Sciatic nerve (tissue), 2 donors: ENCODE results near the gene SPINK13. TPM values are rescaled to one million over a fixed set of nuclear protein-coding genes. Genes with fewer than 3 reads are reported as not detected.
"Not testable (repeated sequence)": the region's sequence is repeated elsewhere in the genome, so short reads cannot be mapped to it uniquely, and the experiment has no call there.

Experiments
- ATAC-seq: fragments of 200-7000 bp; cut with Tn5 transposase; one replicate; pipeline ENCODE4 v1.9.1; 2020; ENCODE audit warnings: mild to moderate bottlenecking, moderate library complexity
- DNase-seq: peaks from one replicate; pipeline ENCODE4 v3.0.0-alpha.2; 2020; ENCODE audit warnings: low spot score
- intact Hi-C: fragments of 100-400 bp; cut with DNase I; formaldehyde crosslinking; loops from one replicate; pipeline ENCODE4 v1.14.2; 2022
- total RNA-seq: library from RNA; stranded (reverse); fragmentation: NEBNext Ultra II Directional; extraction: Animal tissue kit (Norgen Biotek cat#: 25700); gene quantifications from one replicate; pipeline ENCODE4 v1.2.1, GENCODE V29; 2021
- donor health status: DM: no; HTN: no; CAD: no.
- donor health status: DM: no; HTN: no; CAD: no.

Gene SPINK13
- total RNA-seq, 1 donor from 2014 or later: not detected

DNA sequence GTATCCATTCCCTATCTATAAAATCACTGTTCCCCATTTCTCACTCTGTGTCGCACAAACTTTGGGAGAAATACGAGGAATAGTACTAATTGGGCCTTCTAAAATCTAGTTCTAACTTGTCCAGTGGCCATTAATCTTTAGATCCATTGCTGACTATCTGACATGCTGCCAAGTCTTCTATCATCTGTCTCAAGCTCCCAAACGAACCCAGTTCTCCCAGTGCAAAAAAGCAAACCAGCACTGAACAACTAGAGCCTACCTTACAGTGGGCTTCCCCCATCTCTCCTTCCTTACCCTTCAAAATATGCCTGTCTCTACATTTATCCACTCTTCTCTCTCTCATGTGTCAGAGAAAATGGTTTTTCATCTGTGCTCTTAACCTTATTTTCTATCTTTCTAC is 40.4 kb downstream of the SPINK13 start:
- intact Hi-C loops: no loop called here
- ATAC-seq: no peak
- no peak for DNase-seq

DNA sequence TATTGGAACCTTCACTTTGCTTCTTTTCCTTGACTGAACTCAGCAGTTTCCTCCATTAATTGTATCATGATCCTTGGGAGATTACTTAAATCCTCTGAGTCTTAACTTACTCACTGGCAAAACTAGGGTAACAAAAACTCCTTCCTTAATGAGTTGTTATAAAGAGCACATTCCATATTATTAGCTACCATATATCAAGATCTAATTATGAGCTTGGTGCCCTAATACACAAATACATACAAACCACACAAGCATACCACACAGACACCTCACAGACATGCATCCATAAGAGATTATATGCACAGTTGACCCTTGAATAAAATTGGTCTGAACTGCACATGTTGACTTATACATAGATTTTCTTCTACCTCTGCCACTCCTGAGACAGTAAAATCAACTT is 41.2 kb downstream of the SPINK13 start:
- ATAC-seq: no peak
- intact Hi-C loops: no loop called here
- no peak for DNase-seq

DNA sequence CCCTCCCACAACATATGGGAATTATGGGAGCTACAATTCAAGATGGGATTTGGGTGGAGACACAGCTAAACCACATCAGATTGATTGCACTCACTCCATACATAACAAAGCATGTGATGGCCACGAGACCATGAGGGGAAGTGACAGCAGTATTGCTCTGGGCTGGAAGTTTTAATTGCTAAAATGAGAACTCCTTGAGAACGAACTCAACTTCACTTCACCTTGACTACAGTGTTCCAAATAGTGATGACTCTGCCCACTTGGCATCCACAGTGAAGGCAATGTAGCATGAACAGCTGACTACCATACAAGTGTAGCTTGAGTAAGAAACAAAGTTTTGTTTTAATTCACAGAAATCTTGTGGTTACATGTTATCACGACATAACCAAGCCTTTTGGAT is 42.9 kb downstream of the SPINK13 start:
- DNase-seq: no peak
- no peak for ATAC-seq
- intact Hi-C loops: no loop called here

DNA sequence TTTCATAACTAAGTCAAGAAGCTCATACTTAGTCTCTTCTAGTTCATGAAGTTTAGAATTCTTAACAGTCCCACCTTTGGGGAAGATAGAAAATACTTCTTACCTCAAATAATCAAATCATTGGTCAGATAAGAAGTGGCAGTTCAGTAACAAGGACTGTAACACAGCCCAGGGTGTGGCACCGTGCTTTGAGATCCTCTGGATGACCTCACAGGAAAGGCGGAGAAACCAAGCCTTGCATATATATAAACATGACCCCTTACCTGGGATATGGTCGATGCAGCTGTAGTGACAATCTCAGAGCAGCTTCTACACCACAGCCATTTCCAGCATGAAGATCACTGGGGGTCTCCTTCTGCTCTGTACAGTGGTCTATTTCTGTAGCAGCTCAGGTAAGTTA is 43.6 kb downstream of the SPINK13 start, which contains the start of gene SPINK7:
Gene SPINK7, plus strand, starts transcription at position 271 of the 400 bp plus-strand sequence. Its CDS starts 61 bp downstream, at position 332.
- intact Hi-C loops: no loop called here
- no peak for DNase-seq
- no peak for ATAC-seq

DNA sequence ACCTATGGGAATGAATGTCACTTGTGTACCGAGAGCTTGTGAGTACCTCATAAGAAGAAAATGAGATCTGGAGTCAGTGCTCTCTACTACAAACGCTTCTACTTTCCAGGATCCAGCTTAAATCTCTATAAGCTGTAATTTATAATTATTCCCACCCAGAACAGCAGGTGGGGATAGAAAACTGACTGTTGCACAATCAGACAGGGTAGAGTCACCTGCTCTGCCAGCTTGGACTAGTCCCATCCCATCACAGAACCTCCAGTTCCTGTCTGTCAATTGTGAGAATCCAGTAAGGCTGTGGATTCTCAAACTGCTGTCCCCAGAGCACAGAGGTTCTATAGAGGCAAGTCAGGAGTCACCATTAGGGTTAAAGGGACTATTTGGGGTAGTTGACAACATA is 45.6 kb downstream of the SPINK13 start:
- intact Hi-C loops: no loop called here
- ATAC-seq (no peak), DNase-seq (no peak)

DNA sequence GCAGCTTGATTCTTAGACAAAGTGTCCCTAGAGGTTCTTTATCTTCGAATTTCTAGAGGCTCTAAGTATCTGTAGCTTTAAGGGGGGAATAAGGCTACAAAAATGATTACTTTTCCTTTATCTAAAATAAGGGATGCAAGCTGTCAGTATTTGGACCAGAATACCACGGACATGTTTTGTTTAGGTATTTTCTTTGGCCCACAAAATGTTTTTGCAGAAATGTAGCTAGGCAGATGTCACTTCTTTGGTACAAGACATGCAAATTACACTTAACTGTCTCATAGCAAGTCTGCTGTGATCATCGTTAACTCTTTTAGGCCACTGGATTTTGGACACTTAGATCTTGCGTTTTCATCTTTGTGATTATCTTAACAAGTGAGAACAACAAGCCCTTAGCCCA is 46.1 kb downstream of the SPINK13 start:
- no peak for ATAC-seq
- DNase-seq: no peak
- intact Hi-C loops: no loop called here

DNA sequence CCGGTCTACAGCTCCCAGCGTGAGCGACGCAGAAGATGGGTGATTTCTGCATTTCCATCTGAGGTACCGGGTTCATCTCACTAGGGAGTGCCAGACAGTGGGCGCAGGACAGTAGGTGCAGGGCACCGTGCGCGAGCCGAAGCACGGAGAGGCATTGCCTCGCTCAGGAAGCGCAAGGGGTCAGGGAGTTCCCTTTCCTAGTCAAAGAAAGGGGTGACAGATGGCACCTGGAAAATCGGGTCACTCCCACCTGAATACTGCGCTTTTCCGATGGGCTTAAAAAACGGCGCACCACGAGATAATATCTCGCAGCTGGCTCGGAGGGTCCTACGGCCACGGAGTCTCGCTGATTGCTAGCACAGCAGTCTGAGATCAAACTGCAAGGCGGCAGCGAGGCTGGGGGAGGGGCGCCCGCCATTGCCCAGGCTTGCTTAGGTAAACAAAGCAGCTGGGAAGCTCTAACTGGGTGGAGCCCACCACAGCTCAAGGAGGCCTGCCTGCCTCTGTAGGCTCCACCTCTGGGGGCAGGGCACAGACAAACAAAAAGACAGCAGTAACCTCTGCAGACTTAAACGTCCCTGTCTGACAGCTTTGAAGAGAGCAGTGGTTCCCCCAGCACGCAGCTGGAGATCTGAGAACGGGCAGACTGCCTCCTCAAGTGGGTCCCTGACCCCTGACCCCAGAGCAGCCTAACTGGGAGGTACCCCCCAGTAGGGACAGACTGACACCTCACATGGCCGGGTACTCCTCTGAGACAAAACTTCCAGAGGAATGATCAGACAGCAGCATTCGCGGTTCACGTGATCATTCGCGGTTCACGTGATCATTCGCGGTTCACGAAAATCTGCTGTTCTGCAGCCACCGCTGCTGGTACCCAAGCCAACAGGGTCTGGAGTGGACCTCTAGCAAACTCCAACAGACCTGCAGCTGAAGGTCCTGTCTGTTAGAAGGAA is 51.7 kb downstream of the SPINK13 start:
- ATAC-seq, intact Hi-C loops, DNase-seq: not testable (repeated sequence)

DNA sequence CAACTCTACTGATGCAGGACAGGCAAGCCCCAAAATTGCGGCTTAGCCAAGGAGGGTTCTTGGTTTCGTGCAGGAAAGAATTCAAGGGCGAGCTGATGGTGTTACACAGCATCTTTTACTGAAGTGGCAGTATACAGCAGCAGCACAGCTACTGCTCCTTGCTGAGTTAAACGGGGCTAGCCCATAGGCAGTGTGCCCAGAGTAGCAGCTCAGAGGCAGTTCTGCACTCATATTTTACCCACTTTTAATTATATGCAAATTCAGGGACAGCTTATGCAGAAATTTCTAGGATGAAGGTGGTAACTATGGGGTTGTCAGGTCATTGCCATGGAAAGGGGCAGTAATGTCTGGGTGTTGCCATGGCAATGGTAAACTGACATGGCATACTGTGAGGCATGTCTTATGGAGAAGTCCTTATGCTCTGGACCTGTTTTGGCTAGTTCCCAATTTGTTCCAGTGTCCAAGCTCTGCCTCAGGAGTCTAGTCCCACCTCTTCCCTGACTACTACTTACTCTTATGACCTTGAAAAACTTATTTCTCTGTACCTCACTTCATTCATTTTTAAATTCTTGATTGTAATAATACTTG is 64.8 kb downstream of the SPINK13 start:
- no peak for DNase-seq
- intact Hi-C loops: no loop called here
- ATAC-seq: no peak

DNA sequence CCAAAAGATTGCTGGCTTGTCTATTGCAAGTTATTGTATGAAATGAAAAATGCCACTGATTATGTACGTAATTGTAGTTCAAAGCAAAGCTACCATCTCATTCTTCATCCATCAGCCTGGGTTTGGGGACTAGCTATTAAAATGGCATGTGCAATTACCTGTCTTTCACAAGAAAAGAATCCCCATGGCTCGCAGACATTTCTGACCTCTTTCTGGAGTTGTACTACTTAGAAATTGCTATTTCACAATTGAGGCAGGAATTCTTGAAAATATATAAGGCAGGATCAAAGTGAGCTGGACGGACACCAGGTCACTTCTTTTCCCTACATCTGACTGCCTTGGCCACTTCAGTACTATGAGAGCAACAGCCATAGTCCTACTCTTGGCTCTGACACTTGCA is 66.7 kb downstream of the SPINK13 start, which contains the start of gene SPINK9:
Gene SPINK9, plus strand, starts transcription at position 301 of the 400 bp plus-strand sequence. Its CDS starts 55 bp downstream, at position 356.
- no peak for ATAC-seq
- intact Hi-C loops: no loop called here
- no peak for DNase-seq

Other genes with a start within 250 kb of the SPINK13 start
- 0.94 TPM for gene SPINK5, start 204.8 kb upstream of the SPINK13 start, total RNA-seq
- gene SPINK14, start 100.2 kb upstream of the SPINK13 start, total RNA-seq: not detected
- gene SPINK6, start 65.8 kb upstream of the SPINK13 start, total RNA-seq: not detected
- gene MARCOL, start 30.3 kb upstream of the SPINK13 start, total RNA-seq: not detected
- gene SPINK7, start 43.6 kb downstream of the SPINK13 start, total RNA-seq: not detected
- gene SPINK9, start 66.8 kb downstream of the SPINK13 start, total RNA-seq: not detected
- 58.6 TPM for gene FBXO38, start 115.2 kb downstream of the SPINK13 start, total RNA-seq